ENCODE results near the gene CACNA2D1. TPM values are rescaled to one million over a fixed set of nuclear protein-coding genes. Genes with fewer than 3 reads are reported as not detected.

Gene CACNA2D1
- total and polyA plus RNA-seq, 5 experiments from 2014 or later: not detected

DNA sequence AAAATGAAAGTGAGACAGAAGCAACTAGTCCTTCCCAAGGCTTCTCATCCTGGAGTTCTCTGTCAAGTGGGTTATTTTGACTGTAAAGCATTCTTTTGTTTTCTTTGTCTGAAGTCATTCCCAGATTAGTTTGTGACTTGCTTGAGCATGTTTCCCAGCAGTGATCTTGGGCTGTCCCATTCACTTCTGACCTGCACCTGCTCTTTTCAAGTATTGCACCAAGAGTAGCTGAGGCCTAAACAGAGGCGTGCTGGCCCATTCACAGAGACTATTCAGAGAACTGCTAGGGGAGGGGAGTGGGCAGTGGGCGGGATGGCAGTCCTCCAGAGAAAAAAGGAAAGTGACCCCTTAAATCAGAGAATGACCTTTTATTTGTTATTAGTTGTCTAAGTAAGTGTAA, 61.3 kb downstream of the CACNA2D1 start:
- Mint-ChIP-seq H3K9me3 (peaks cover 0 to 2% (median 0%) of the 10 kb centered on the region in 9 donors), H3K27me3 (no peaks in the 10 kb centered on the region), H3K27ac (no peak overlapping the region), H3K4me1 (no peaks in the 10 kb centered on the region), H3K4me3 (no peak overlapping the region), H3K36me3 (no peaks in the 10 kb centered on the region)
- DNase-seq: no peak
- no peak for ATAC-seq
- POLR2A ChIA-PET: no interaction called here

DNA sequence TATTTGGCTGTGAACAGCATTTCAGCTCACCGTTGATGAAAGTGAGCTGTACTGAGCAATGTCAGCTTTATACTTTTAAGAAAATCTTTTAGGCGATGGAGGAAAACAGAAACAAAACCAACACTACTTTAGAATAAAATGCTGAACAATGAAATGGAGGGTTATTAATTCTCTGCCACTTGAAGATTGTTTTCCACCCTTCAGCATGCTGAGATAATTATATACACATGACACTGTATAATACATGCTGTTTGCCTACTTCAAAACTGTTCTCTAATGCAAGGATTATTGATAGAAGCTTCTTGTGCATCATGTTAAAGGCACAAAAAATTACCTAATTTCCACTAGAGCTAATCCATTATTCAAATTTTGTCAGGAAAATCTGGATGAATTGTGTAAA, 66.8 kb downstream of the CACNA2D1 start:
- POLR2A ChIA-PET: no interaction called here
- no peak overlapping the region for H3K4me3 Mint-ChIP-seq

DNA sequence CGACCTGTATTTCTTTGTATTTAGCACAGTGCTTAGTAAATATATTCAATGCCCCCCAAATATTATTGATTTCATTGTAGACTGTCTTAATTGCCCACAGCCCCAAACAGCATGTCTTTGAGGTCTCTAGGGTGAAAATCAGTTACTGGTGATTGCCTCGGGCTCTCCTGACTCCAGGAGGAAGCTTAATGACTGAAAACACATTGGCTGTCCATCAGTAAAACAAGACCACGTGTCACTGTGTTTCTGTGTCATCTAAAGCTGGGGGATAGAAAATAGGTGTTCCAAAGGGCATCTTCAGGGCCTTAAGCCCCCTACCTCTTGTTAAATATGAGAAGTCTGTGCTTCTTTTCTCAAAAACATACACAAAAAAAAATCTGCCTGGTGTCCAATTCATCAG, 67.9 kb downstream of the CACNA2D1 start:
- Mint-ChIP-seq H3K27ac (no peak overlapping the region), H3K4me1 (no peaks in the 10 kb centered on the region), H3K9me3 (no peaks in the 10 kb centered on the region), H3K4me3 (no peak overlapping the region), H3K36me3 (no peaks in the 10 kb centered on the region), H3K27me3 (peaks cover 0 to 16% (median 0%) of the 10 kb centered on the region in 5 donors)
- POLR2A ChIA-PET: no interaction called here
- DNase-seq: no peak
- ATAC-seq: no peak

More for the DNA sequence above, 66.8 kb downstream of the CACNA2D1 start:
- ATAC-seq (no peak), DNase-seq (no peak)
- H3K27ac Mint-ChIP-seq: no peak overlapping the region
- no peaks in the 10 kb centered on the region for H3K9me3 Mint-ChIP-seq
- no peaks in the 10 kb centered on the region for H3K36me3 Mint-ChIP-seq
- H3K4me1 Mint-ChIP-seq: no peaks in the 10 kb centered on the region
- peaks cover 0 to 16% (median 0%) of the 10 kb centered on the region in 5 donors for H3K27me3 Mint-ChIP-seq

DNA sequence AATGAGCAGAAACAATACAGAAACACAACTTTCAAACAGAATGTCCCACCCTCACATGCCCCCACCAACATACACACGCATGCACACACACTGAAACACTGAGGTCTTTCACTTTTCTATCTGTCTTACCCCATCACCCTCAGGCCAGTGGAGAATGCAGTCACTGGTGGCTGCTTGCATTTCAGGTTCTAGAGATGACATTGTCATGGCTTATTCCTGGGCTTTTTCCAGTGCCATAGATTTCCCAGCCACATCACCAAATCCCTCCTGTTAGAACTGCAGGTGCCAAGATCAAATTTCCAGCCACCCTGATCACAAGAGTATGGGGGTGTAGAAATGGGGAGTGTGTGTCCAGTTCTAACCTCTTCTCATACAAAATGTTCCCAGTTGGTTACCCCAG, 68.4 kb downstream of the CACNA2D1 start:
- Mint-ChIP-seq H3K9me3 (no peaks in the 10 kb centered on the region), H3K27ac (no peak overlapping the region), H3K4me3 (no peak overlapping the region), H3K27me3 (peaks cover 0 to 16% (median 0%) of the 10 kb centered on the region in 5 donors), H3K36me3 (no peaks in the 10 kb centered on the region), H3K4me1 (no peaks in the 10 kb centered on the region)
- ATAC-seq (no peak), DNase-seq (no peak)
- POLR2A ChIA-PET: no interaction called here

DNA sequence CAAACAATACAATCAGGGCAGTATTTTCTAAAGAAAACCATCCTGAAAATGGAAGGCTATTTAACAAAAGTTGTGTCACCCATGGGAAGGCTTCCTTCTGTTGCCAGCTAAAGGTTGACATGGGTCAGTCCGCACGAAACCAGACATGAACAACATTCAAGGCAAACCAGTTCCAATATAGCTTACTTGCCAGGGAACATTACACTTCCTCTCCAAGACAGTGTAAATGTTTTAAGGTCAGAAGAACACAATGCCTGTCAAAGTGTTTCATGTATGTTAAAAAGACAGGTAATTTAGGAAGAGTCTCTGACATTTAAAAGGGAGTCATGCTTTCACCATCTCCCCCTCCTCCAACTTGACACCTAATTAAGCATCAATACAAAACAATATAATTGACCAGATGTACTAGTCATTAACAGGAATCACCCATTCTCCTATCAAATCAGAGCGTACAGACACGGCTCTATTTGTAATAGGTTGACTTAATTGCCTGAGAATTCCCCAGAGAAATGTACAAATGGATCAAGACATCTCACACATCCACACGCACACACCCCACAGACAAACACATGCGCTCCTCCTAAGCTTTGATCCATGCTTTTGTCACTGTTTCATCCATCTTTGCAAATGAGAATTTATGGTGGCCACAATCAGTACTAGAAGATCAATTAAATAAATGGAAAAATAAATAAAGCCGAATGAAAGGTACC, 69.5 kb downstream of the CACNA2D1 start:
- no peak overlapping the region for H3K4me3 Mint-ChIP-seq
- no peak for ATAC-seq
- no peaks in the 10 kb centered on the region for H3K9me3 Mint-ChIP-seq
- no peaks in the 10 kb centered on the region for H3K36me3 Mint-ChIP-seq
- H3K4me1 Mint-ChIP-seq: no peaks in the 10 kb centered on the region
- POLR2A ChIA-PET: no interaction called here
- H3K27ac Mint-ChIP-seq: no peak overlapping the region
- peaks cover 0 to 16% (median 0%) of the 10 kb centered on the region in 5 donors for H3K27me3 Mint-ChIP-seq
- DNase-seq: no peak

DNA sequence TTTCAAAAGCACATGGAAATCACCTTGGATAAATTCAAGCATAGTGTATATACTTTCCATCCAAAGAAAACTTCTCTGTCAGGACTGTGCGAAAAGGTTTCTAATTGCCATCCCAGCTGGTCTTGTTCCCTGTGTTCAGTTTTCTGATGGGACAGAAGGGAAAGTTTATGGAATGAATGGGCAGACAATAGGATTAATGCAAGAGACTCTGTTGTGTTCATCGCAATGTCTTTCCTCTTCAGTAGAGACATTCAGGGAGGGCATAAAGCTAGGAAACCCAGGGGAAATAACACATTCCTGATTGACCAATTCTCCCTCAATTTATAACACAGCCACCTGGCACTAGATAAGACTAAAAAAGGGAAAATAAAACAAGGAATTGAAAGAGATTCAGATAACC, 78.9 kb downstream of the CACNA2D1 start:
- peaks cover 0 to 3% (median 0%) of the 10 kb centered on the region in 9 donors for H3K9me3 Mint-ChIP-seq
- no peak overlapping the region for H3K4me3 Mint-ChIP-seq
- DNase-seq: no peak
- no peaks in the 10 kb centered on the region for H3K36me3 Mint-ChIP-seq
- peaks cover 0 to 8% (median 0%) of the 10 kb centered on the region in 5 donors for H3K27me3 Mint-ChIP-seq
- H3K27ac Mint-ChIP-seq: no peak overlapping the region
- ATAC-seq: no peak
- POLR2A ChIA-PET: no interaction called here
- H3K4me1 Mint-ChIP-seq: no peaks in the 10 kb centered on the region

DNA sequence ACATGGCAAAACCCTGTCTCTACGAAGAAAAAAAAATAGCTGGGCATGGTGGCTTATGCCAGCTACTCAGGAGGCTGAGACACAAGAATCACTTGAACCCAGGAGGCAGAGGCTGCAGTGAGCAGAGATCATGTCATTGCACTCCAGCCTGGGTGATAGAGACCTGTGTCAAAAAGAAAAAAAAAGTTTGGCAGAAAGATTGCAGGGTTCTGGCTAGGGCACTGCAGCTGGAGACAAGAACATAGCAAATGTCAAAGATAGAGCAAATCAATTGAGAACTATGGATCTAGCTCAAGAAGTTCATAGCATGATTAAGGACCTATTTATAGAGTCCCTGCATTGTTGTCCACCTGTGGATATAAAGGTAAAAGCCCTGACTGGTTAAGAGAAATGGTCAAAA, 79.5 kb downstream of the CACNA2D1 start:
- H3K4me3 Mint-ChIP-seq: no peak overlapping the region
- ATAC-seq: no peak
- DNase-seq: no peak
- peaks cover 0 to 3% (median 0%) of the 10 kb centered on the region in 9 donors for H3K9me3 Mint-ChIP-seq
- peaks cover 0 to 8% (median 0%) of the 10 kb centered on the region in 5 donors for H3K27me3 Mint-ChIP-seq
- no peaks in the 10 kb centered on the region for H3K36me3 Mint-ChIP-seq
- no peaks in the 10 kb centered on the region for H3K4me1 Mint-ChIP-seq
- no peak overlapping the region for H3K27ac Mint-ChIP-seq
- POLR2A ChIA-PET: no interaction called here

DNA sequence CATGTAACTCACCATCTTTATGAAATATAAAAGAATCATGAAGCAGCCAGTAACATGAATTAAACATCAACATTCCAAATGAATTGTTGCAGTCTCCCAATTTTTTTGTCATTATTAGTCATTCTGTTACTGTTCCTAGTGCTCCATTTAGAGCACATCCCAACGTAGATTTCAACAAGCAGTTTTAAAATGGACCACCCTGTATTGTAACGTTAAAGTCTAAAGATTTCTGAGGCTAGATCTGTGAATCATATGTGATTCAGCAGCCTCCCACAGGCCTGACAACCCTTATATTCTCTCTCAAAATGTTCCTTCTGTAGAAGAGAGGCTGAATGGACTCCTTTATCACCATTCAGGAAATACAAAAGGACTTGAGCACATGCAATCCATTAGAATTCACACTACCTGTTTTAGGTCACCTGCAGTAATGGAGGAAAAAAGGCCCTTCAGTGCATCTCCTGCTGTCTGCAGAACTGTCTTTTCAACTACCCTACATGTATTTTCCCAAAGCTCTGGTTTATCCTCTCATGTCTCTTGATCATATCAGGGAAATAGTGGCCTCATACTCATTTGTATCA, 81.4 kb downstream of the CACNA2D1 start:
- Mint-ChIP-seq H3K9me3 (peaks cover 0 to 3% (median 0%) of the 10 kb centered on the region in 9 donors), H3K4me3 (no peak overlapping the region), H3K27ac (no peak overlapping the region), H3K4me1 (no peaks in the 10 kb centered on the region), H3K36me3 (no peaks in the 10 kb centered on the region), H3K27me3 (peaks cover 0 to 6% (median 0%) of the 10 kb centered on the region in 5 donors)
- DNase-seq (no peak), ATAC-seq (no peak)
- POLR2A ChIA-PET: no interaction called here

DNA sequence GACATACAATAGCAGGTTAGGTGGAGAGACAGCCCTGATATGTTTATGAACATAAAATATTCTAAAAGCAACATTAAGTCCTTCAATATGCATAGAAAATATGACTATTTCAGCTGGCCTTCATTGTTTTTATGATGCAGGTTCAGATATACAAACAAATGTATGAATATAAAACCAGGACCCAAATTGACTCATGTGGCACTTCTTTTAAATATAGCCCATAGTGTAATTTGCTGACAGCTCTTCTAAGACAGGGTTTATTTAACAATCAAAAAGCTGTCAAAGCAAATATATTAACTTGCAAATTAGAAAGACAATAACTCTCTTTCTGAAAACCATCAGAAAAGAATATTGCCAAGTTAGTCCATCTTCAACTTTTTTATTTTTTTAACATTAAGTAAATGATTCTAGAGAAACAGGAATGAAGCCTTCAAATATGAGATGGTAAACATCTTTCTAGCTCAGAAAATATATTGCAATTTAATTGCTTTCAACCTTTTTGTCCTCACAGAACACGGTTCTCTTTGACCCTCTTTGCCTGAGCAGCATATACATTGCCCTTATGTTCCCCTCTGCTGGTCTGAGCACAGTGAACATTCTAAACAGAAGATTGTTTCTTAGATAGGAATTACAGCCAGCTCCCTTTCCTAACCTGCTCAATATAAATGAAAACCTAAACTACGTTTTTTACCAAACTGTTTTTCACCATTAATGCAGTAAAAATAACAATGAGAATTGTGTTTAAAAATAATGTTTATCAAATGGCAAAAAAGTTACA, 82.8 kb downstream of the CACNA2D1 start:
- no peak for ATAC-seq
- peaks cover 0 to 4% (median 0%) of the 10 kb centered on the region in 5 donors for H3K27me3 Mint-ChIP-seq
- H3K36me3 Mint-ChIP-seq: no peaks in the 10 kb centered on the region
- no peak for DNase-seq
- no peak overlapping the region for H3K4me3 Mint-ChIP-seq
- no peak overlapping the region for H3K27ac Mint-ChIP-seq
- POLR2A ChIA-PET: no interaction called here
- H3K9me3 Mint-ChIP-seq: peaks cover 0 to 3% (median 0%) of the 10 kb centered on the region in 9 donors
- H3K4me1 Mint-ChIP-seq: no peaks in the 10 kb centered on the region

DNA sequence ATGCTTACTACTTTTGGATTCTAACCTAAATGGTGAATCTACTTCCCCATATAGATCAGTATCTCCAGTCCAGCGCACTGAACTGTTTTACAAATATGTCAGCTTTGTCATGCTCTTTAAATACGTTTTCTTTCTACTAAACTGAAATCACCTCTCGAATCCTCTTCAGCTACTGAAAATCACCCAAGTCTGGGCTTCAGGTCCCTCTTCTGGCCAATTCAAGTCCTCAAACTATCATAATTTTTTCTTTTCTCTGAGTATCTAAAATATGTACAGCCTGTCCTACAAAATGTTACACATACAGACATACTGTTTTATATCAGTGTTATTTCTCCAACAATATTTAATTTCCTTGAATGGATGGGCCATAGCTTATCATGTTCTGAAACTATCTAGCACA, 84.2 kb downstream of the CACNA2D1 start:
- no peak overlapping the region for H3K27ac Mint-ChIP-seq
- H3K27me3 Mint-ChIP-seq: no peaks in the 10 kb centered on the region
- H3K9me3 Mint-ChIP-seq: peaks cover 0 to 2% (median 0%) of the 10 kb centered on the region in 9 donors
- no peaks in the 10 kb centered on the region for H3K36me3 Mint-ChIP-seq
- H3K4me3 Mint-ChIP-seq: no peak overlapping the region
- ATAC-seq: no peak
- POLR2A ChIA-PET: no interaction called here
- no peaks in the 10 kb centered on the region for H3K4me1 Mint-ChIP-seq
- DNase-seq: no peak

DNA sequence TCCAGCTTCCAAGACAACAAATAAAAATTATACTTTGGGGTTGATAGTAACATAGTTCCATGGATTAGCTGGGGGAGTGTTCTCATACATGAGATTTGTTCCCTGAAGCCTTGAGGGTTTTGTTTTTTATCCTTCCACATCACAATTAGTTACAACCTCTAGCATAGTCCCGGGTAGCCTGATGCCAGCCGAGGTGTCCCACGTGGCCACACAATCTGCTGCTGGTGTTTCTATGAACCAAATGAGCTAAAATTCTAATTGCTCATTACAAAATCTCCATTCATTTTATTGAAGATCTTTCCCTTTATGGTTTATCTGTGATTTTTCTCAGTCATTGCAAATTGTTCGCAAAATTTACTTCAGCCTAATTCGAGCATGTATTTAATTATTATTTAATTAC, 84.7 kb downstream of the CACNA2D1 start:
- Mint-ChIP-seq H3K36me3 (no peaks in the 10 kb centered on the region), H3K27me3 (no peaks in the 10 kb centered on the region), H3K4me1 (no peaks in the 10 kb centered on the region), H3K9me3 (peaks cover 0 to 2% (median 0%) of the 10 kb centered on the region in 9 donors), H3K4me3 (no peak overlapping the region), H3K27ac (no peak overlapping the region)
- POLR2A ChIA-PET: no interaction called here
- DNase-seq (no peak), ATAC-seq (no peak)

DNA sequence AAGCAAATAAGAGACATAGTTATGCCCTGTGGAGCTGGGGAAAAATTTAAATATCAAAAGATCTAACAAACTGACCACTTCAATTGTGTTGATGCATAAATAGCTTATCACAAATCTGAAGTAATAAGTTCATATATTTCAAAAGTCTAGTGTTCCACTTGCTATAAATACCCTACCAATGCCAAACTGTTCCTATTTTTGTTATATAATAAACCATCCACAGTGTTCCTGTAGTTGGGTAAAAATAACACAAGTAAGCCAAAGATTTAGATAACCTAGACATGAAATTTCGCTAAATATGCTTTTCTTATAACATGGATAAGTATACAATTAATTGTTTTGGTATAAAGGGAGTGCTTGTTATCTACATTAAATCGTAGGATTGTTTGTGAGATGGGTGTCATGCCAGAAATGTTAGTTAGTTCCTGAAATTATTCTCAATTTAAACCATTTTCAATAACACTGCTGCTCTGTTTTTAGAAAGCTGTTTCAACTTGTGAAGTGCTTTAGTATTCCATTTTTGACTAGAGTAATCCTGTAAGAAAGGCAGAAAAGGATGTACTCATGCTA, 85.5 kb downstream of the CACNA2D1 start:
- POLR2A ChIA-PET: no interaction called here
- Mint-ChIP-seq H3K27ac (no peak overlapping the region), H3K9me3 (peaks cover 0 to 2% (median 0%) of the 10 kb centered on the region in 9 donors), H3K4me1 (no peaks in the 10 kb centered on the region), H3K4me3 (no peak overlapping the region), H3K36me3 (no peaks in the 10 kb centered on the region), H3K27me3 (no peaks in the 10 kb centered on the region)
- ATAC-seq (no peak), DNase-seq (no peak)

DNA sequence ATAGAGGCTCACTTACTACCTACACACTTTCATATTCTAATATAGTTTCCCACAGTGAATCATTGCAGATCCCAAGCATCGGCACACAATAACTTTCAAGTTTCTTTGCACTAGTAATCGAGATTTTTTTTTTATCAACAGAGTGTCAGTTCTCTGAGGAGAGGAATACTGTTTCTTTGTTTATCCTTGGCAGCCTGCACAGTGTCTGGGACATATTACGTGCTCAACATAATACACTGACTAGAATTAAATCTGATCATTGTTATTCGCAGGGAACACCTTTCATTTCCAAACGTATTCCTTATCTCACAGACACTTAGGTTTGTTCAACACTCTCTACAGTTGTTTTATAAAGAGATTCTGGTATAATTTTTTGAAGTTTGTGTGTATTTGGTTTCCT, 95.3 kb downstream of the CACNA2D1 start:
- Mint-ChIP-seq H3K27ac (no peak overlapping the region), H3K9me3 (no peaks in the 10 kb centered on the region), H3K4me1 (no peaks in the 10 kb centered on the region), H3K4me3 (no peak overlapping the region), H3K27me3 (no peaks in the 10 kb centered on the region), H3K36me3 (no peaks in the 10 kb centered on the region)
- DNase-seq (no peak), ATAC-seq (no peak)
- POLR2A ChIA-PET: no interaction called here

All from naive thymus-derived CD8-positive, alpha-beta T cell (primary cell).